Measurements from ENCODE around the gene ZHX3.

The ZHX3 gene

GRCh38 chr20:41222703-41223102, 94.8 kb downstream of the ZHX3 start:
- no peak for DNase-seq (ENCODE audit: low read depth)
- TF ChIP-seq POLR2A (IDR thresholded peaks at IDR 0.05; ENCODE audit: extremely low read depth, insufficient read length) (no peak), CTCF (IDR thresholded peaks at IDR 0.05; ENCODE audit: low read depth, low read length) (no peak), MAX (IDR thresholded peaks at IDR 0.05; ENCODE audit: low read depth, low read length) (no peak), MYC (IDR thresholded peaks at IDR 0.05; ENCODE audit: low read depth, low read length) (no peak)
- H3K4me3 ChIP-seq (ENCODE audit: low read depth, low read length) = no peak overlapping the region

GRCh38 chr20:41222296-41222695, 95.2 kb downstream of the ZHX3 start:
- TF ChIP-seq MAX (IDR thresholded peaks at IDR 0.05; ENCODE audit: low read depth, low read length) = no peak
- no peak for TF ChIP-seq POLR2A (IDR thresholded peaks at IDR 0.05; ENCODE audit: extremely low read depth, insufficient read length)
- TF ChIP-seq MYC (IDR thresholded peaks at IDR 0.05; ENCODE audit: low read depth, low read length) = no peak
- no peak for TF ChIP-seq CTCF (IDR thresholded peaks at IDR 0.05; ENCODE audit: low read depth, low read length)
- no peak overlapping the region for H3K4me3 ChIP-seq (ENCODE audit: low read depth, low read length)
- no peak for DNase-seq (ENCODE audit: low read depth)

- TF ChIP-seq CTCF (IDR thresholded peaks at IDR 0.05; ENCODE audit: low read depth, low read length) (no peak), MAX (IDR thresholded peaks at IDR 0.05; ENCODE audit: low read depth, low read length) (no peak), POLR2A (IDR thresholded peaks at IDR 0.05; ENCODE audit: extremely low read depth, insufficient read length) (no peak), MYC (IDR thresholded peaks at IDR 0.05; ENCODE audit: low read depth, low read length) (no peak)
- no peak for DNase-seq (ENCODE audit: low read depth)
- H3K4me3 ChIP-seq (ENCODE audit: low read depth, low read length) = no peak overlapping the region
Observed at GRCh38 chr20:41221614-41222218, 95.8 kb downstream of the ZHX3 start.

GRCh38 chr20:41219824-41220223, 97.7 kb downstream of the ZHX3 start:
- no peak for DNase-seq (ENCODE audit: low read depth)
- TF ChIP-seq CTCF (IDR thresholded peaks at IDR 0.05; ENCODE audit: low read depth, low read length) = no peak
- no peak for TF ChIP-seq MYC (IDR thresholded peaks at IDR 0.05; ENCODE audit: low read depth, low read length)
- TF ChIP-seq MAX (IDR thresholded peaks at IDR 0.05; ENCODE audit: low read depth, low read length) = no peak
- TF ChIP-seq POLR2A (IDR thresholded peaks at IDR 0.05; ENCODE audit: extremely low read depth, insufficient read length) = no peak
- H3K4me3 ChIP-seq (ENCODE audit: low read depth, low read length) = no peak overlapping the region

GRCh38 chr20:41218466-41218865, 99.1 kb downstream of the ZHX3 start:
- H3K4me3 ChIP-seq (ENCODE audit: low read depth, low read length) = no peak overlapping the region
- no peak for DNase-seq (ENCODE audit: low read depth)
- TF ChIP-seq MYC (IDR thresholded peaks at IDR 0.05; ENCODE audit: low read depth, low read length) = no peak
- no peak for TF ChIP-seq CTCF (IDR thresholded peaks at IDR 0.05; ENCODE audit: low read depth, low read length)
- TF ChIP-seq MAX (IDR thresholded peaks at IDR 0.05; ENCODE audit: low read depth, low read length) = no peak
- no peak for TF ChIP-seq POLR2A (IDR thresholded peaks at IDR 0.05; ENCODE audit: extremely low read depth, insufficient read length)
